Kidney (tissue), 14 donors: Measurements from ENCODE around the gene MBTD1. TPM values are rescaled to one million over a fixed set of nuclear protein-coding genes. Genes with fewer than 3 reads are reported as not detected.

Source experiments
- DNase-seq, 5 donors: peaks; one replicate each; pipeline ENCODE4 v3.0.0-alpha.2; 2013 to 2020
- FAIRE-seq: peaks from 2 replicates; lab custom pipeline; 2012; peaks lifted over from hg19 to GRCh38; lab: Jason Lieb, UNC
- H3K27ac ChIP-seq, 2 donors: one replicate each; pipeline ENCODE4 v1.7.0; 2013; ENCODE audit warnings: low read depth in 2 of 2, low read length in 2 of 2, inconsistent platforms in 1 of 2
- H3K27me3 ChIP-seq: one replicate; pipeline ENCODE4 v1.7.1; 2013; ENCODE audit warnings: low read length, inconsistent platforms; ENCODE audit not compliant: control insufficient read depth, insufficient read depth
- H3K36me3 ChIP-seq, 3 donors: one replicate each; pipeline versions ENCODE4 v1.7.0 to v1.7.1; 2013; ENCODE audit warnings: low read length in 3 of 3, control low read depth in 1 of 3, inconsistent platforms in 1 of 3; ENCODE audit not compliant: insufficient read depth in 3 of 3, control insufficient read depth in 2 of 3
- H3K4me1 ChIP-seq, 3 donors: one replicate each; pipeline versions ENCODE4 v1.7.0 to v1.7.1; 2013; ENCODE audit warnings: low read length in 3 of 3, inconsistent platforms in 1 of 3, low read depth in 1 of 3; ENCODE audit not compliant: control insufficient read depth in 2 of 3, insufficient read depth in 2 of 3
- H3K4me3 ChIP-seq, 3 donors: one replicate each; pipeline versions ENCODE4 v1.7.0 to v1.8.1; 2013; ENCODE audit warnings: low read length in 3 of 3, control low read depth in 1 of 3, inconsistent platforms in 1 of 3
- H3K9ac ChIP-seq, 3 donors: one replicate each; pipeline versions ENCODE4 v1.7.0 to v1.7.1; 2013; ENCODE audit warnings: low read length in 3 of 3, control low read depth in 1 of 3, inconsistent platforms in 1 of 3
- H3K9me3 ChIP-seq, 3 donors: one replicate each; pipeline versions ENCODE4 v1.7.0 to v1.7.1; 2013; ENCODE audit warnings: low read length in 3 of 3, control low read depth in 1 of 3, inconsistent platforms in 1 of 3; ENCODE audit not compliant: control insufficient read depth in 2 of 3, insufficient read depth in 1 of 3
- CTCF ChIP-seq: IDR thresholded peaks from 3 replicates; pipeline ENCODE4 v1.5.1; 2012; ENCODE audit warnings: mild to moderate bottlenecking, moderate library complexity, borderline replicate concordance; ENCODE audit not compliant: insufficient read depth; ENCODE audit errors: extremely low read depth
- intact Hi-C: fragments of 100-400 bp; cut with DNase I; formaldehyde crosslinking; loops from one replicate; pipeline ENCODE4 v1.11.1; 2022
- polyA plus RNA-seq: library from polyadenylated mRNA; stranded (reverse); fragments of 350-450 nt; fragmentation: Illumina TruSeq; extraction: RNeasy Lipid Tissue Mini Kit (QIAGEN cat#74804); gene quantifications from one replicate; pipeline ENCODE4 v1.2.3, GENCODE V29; 2014; ENCODE audit warnings: low read depth, low replicate concordance; ENCODE audit not compliant: insufficient read depth
- total RNA-seq: library from RNA; stranded (reverse); fragmentation: NEBNext Ultra II Directional; extraction: Animal tissue kit (Norgen Biotek cat#: 25700); gene quantifications from one replicate; pipeline ENCODE4 v1.2.1, GENCODE V29; 2021
- donor health status: control.
- donor health status: control.
- donor health status: control.
- donor health status: control.
- donor health status: control.
- donor health status: DM: yes; HTN: yes; CAD: no.
- donor health status: Normal renal cell carcinoma (clear cell type).

The MBTD1 gene
- total and polyA plus RNA-seq, 2 donors from 2014 or later = 4.8 to 14.9 TPM

DNA sequence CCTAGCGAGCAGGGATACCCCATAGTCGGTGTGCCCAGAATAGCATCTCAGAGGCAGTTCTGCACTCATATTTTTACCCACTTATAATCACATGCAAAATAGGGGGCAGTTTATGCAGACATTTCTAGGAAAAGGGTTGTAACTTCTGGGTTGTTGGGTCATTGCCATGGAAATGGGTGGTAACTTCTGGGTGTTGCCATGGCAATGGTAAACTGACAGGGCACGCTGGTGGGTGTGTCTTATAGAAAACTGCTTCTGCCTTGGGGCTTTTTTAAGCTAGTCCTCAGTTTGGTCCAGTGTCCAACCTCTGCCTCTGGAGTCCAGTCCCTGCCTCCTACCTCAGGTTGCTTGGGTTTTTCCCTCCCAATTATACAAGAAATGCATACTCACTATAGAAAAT lies 131.8 kb downstream of the MBTD1 start:
- H3K4me3 ChIP-seq = no peak overlapping the region
- H3K9ac ChIP-seq = no peak overlapping the region
- no peaks in the 10 kb centered on the region for H3K27me3 ChIP-seq
- intact Hi-C loops = no loop called here
- peaks cover 0 to 17% (median 8%) of the 10 kb centered on the region in 3 donors for H3K4me1 ChIP-seq
- H3K27ac ChIP-seq = peak overlapping the region; percentile 40 to 65
- DNase-seq (no peak), FAIRE-seq (no peak)
- H3K9me3 ChIP-seq = no peaks in the 10 kb centered on the region
- no peaks in the 10 kb centered on the region for H3K36me3 ChIP-seq
- no peak for TF ChIP-seq CTCF

Other genes starting within 250 kb of the MBTD1 start
- 93.3 TPM for gene SPAG9, start 139.2 kb downstream of the MBTD1 start, total RNA-seq
- gene SPAG9, start 139.2 kb downstream of the MBTD1 start, polyA plus RNA-seq = 15.4 TPM
- 55.9 TPM for gene NME1, start 106.5 kb downstream of the MBTD1 start, total RNA-seq
- gene NME1, start 106.5 kb downstream of the MBTD1 start, polyA plus RNA-seq = 112 TPM
- 412 TPM for gene NME2, start 93.6 kb downstream of the MBTD1 start, total RNA-seq
- gene NME2, start 93.6 kb downstream of the MBTD1 start, polyA plus RNA-seq = 736 TPM
- 31.1 TPM for gene UTP18, start 497 bp upstream of the MBTD1 start, total RNA-seq
- gene UTP18, start 497 bp upstream of the MBTD1 start, polyA plus RNA-seq = 28.8 TPM